ENCODE data around the gene CD300LD. TPM values are rescaled to one million over a fixed set of nuclear protein-coding genes. Genes with fewer than 3 reads are reported as not detected.

CD300LD gene
- total and polyA plus RNA-seq, 2 experiments from 2014 or later: not detected

GRCh38 chr17:74599448-74599939 is 7.4 kb upstream of the CD300LD start:
- H3K4me1 ChIP-seq (ENCODE audit: low read depth): no peaks in the 10 kb centered on the region
- no peak for TF ChIP-seq CTCF (IDR thresholded peaks at IDR 0.05; ENCODE audit: low read depth, low read length)
- no peaks in the 10 kb centered on the region for H3K27me3 ChIP-seq
- no peaks in the 10 kb centered on the region for H3K9me3 ChIP-seq (ENCODE audit: low read depth)
- no peaks in the 10 kb centered on the region for H3K36me3 ChIP-seq
- no peak for DNase-seq (ENCODE audit: low read depth in 1 of 2, low spot score in 1 of 2)
- H3K4me3 ChIP-seq: no peak overlapping the region
- H3K27ac ChIP-seq: no peak overlapping the region

GRCh38 chr17:74599023-74599399 is 6.9 kb upstream of the CD300LD start:
- H3K4me1 ChIP-seq (ENCODE audit: low read depth): no peaks in the 10 kb centered on the region
- DNase-seq (ENCODE audit: low read depth in 1 of 2, low spot score in 1 of 2): peak in 1 of 2 donors; percentile 6
- no peak overlapping the region for H3K4me3 ChIP-seq
- H3K36me3 ChIP-seq: no peaks in the 10 kb centered on the region
- no peaks in the 10 kb centered on the region for H3K9me3 ChIP-seq (ENCODE audit: low read depth)
- no peak overlapping the region for H3K27ac ChIP-seq
- TF ChIP-seq CTCF (IDR thresholded peaks at IDR 0.05; ENCODE audit: low read depth, low read length): no peak
- H3K27me3 ChIP-seq: no peaks in the 10 kb centered on the region

DNA sequence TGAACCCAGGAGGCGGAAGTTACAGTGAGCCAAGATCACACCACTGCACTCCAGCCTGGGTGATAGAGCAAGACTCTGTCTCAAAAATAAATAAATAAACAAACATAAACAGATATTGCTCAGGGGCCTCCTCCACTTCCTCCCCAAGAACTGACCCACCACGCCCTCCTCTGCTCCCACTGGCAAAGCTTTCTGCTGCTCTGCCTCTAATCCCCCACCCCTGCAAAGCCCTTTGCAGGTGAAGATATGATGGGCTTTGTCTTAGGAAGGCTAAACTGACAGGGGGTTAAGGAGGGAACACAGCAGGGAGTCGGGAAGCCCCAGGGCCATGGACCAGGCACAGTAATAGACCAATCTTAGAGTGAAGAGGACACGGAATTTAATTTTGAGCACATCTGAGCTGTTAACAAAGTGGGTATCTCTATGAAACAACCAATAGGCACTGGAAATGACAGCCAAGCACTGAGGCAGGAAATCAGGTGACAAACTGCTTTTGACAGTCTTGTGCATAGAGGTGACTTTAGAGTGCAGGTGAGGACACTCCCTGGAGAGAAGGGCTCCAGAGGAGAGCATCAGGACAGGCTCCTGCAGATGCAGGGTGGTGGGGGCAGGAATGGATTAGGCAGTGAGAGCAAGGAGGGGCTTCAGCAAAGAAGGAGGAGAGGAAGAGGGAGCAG is 6.4 kb upstream of the CD300LD start:
- Histone ChIP-seq H3K27ac (no peak overlapping the region), H3K9me3 (ENCODE audit: low read depth) (no peaks in the 10 kb centered on the region), H3K27me3 (no peaks in the 10 kb centered on the region), H3K36me3 (no peaks in the 10 kb centered on the region), H3K4me1 (ENCODE audit: low read depth) (no peaks in the 10 kb centered on the region), H3K4me3 (no peak overlapping the region)
- no peak for TF ChIP-seq CTCF (IDR thresholded peaks at IDR 0.05; ENCODE audit: low read depth, low read length)
- no peak for DNase-seq (ENCODE audit: low read depth in 1 of 2, low spot score in 1 of 2)

GRCh38 chr17:74597069-74597790 is 5.1 kb upstream of the CD300LD start:
- Histone ChIP-seq H3K9me3 (ENCODE audit: low read depth) (no peaks in the 10 kb centered on the region), H3K36me3 (no peaks in the 10 kb centered on the region), H3K27ac (no peak overlapping the region), H3K27me3 (no peaks in the 10 kb centered on the region), H3K4me1 (ENCODE audit: low read depth) (no peaks in the 10 kb centered on the region), H3K4me3 (no peak overlapping the region)
- no peak for TF ChIP-seq CTCF (IDR thresholded peaks at IDR 0.05; ENCODE audit: low read depth, low read length)
- DNase-seq (ENCODE audit: low read depth in 1 of 2, low spot score in 1 of 2): no peak

- DNase-seq (ENCODE audit: low read depth in 1 of 2, low spot score in 1 of 2): no peak
- Histone ChIP-seq H3K27ac (no peak overlapping the region), H3K36me3 (no peaks in the 10 kb centered on the region), H3K4me3 (no peak overlapping the region), H3K27me3 (no peaks in the 10 kb centered on the region), H3K4me1 (ENCODE audit: low read depth) (no peaks in the 10 kb centered on the region), H3K9me3 (ENCODE audit: low read depth) (no peaks in the 10 kb centered on the region)
- no peak for TF ChIP-seq CTCF (IDR thresholded peaks at IDR 0.05; ENCODE audit: low read depth, low read length)
Measured at GRCh38 chr17:74595037-74595750, 3.1 kb upstream of the CD300LD start.
